Smooth muscle cell of trachea (primary cell): Measurements from ENCODE around the gene FUS. TPM values are rescaled to one million over a fixed set of nuclear protein-coding genes. Genes with fewer than 3 reads are reported as not detected.

Experiments
- total RNA-seq: library from RNA; depleted of rRNA; stranded (reverse); fragments of >200 nt; gene quantifications from 2 replicates; pipeline ENCODE4 v1.2.1, GENCODE V29; 2014

Gene FUS
- total RNA-seq, result 43.7 and 107 TPM in 2 replicates

DNA sequence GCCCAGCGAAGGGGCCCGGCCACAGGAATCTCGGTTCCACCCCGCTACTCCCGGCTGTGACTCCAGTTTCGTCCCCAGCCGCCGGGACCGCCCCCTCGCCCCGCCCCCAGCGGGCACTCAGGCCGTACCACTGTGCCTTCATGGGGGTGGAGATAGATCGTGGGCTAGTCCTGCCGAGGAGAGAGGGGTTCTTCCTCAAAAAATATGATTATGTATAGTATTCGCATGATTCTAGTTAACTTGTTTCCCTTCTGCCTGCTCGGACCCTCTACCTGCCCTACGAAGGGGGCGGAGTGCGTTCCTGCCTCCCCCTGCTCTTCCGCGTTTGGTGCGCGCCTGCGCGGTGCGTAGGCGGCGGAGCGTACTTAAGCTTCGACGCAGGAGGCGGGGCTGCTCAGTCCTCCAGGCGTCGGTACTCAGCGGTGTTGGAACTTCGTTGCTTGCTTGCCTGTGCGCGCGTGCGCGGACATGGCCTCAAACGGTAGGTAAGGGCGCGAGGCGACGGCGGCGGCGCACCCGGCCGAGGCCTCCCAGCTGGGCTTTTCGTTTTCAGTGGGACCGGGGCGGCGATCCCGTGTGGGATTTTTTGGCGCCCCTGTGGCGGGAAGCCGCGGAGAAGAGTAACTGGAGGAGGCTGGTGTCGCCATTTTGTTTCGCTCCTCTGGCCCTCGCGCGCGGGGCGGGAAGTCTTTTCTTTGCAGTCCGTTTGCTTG, at the start of gene FUS:
Gene FUS, plus strand, starts transcription at position 393 of the 713 bp plus-strand sequence. Its CDS starts 76 bp downstream, at position 469.

DNA sequence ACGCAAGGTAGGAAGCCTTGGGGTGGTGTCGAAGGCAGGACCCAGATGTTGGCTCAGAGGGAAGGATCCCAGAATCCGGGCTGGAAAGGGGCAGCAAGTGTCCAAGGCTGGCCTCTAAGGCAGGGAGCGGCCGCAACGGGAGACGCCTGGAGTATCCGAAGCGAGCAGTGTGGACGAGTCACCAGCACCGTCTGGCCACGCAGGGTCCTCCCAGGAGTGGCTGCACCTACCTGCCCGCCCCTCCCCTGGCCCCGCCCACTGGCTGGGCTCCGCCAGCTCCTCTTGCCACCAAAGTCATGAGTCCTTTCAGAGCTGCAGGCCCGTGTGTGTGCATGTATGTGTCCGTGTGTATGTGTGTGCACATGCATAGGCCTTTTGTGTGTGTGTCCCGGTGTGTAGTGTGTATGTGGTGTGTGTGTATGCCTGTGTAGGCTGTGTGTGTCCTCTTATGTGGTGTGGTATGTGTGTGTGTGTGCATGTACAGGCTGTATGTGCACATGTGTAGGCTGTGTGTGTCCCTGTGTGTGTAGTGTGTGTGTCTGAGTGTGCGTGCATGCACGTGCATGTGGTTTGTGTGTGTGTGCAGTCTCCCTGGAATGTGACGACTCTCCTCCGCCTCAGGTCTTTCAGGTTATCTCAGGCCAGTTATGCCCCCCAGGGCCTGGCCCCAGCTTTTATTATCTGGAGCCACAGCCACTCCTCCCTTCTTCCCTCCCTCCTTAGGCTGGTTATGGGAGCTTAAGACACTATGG, 44.2 kb upstream of the FUS start, which contains the start of gene PRSS8:
Gene PRSS8, minus strand, starts transcription at position 193 of the 752 bp plus-strand sequence. CDS start 229 bp downstream, outside the sequence.

DNA sequence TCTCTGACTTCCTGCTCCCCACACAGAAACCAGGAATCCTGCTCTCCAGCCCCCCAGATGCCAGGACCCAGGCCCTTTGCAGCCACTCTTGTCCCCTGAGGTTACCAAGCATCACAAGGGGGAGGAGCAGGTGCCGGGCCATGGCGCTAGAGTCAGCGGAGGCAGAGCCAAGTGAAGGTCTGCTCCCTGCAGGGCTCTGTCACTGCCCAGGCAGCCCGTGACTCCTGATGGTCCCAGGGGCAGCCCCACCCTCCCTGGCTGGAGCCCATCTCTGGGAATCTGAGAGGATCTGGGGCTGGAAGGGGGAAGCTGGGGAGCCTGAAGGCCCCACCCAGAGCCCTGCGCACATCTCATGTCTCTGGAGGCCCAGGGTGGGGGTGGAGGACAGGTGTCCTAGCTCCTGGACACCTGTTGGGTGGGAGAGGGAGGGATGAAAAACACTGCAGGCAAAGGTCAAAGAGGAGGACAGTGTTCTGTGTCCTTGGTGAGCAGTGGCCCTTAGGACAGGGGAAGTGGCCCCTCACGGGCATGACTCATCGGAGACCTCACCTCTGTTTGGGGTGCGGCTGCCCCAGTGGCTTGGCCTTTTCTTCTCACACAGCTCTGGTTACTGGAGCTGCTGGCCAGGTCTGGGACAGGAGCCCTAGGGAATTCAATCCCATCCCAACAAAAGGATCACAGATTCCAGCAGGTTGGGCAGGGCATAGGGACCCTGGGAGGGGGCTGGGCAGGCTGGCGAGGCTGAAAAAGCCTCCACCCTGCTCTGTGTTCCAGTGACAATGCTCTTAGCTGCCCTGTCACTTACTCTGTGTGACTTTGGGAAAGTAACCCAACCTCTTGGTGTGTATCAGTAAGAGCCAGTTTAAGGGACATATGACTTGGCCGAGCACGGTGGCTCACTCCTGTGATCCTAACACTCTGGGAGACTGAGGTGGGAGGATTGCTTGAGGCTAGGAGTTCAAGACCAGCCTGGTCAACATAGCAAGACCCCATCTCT, 29.7 kb upstream of the FUS start, which contains the start of gene PRSS36:
Gene PRSS36, minus strand, starts transcription at position 173 of the 997 bp plus-strand sequence. Its CDS starts 31 bp downstream, at position 142.

DNA sequence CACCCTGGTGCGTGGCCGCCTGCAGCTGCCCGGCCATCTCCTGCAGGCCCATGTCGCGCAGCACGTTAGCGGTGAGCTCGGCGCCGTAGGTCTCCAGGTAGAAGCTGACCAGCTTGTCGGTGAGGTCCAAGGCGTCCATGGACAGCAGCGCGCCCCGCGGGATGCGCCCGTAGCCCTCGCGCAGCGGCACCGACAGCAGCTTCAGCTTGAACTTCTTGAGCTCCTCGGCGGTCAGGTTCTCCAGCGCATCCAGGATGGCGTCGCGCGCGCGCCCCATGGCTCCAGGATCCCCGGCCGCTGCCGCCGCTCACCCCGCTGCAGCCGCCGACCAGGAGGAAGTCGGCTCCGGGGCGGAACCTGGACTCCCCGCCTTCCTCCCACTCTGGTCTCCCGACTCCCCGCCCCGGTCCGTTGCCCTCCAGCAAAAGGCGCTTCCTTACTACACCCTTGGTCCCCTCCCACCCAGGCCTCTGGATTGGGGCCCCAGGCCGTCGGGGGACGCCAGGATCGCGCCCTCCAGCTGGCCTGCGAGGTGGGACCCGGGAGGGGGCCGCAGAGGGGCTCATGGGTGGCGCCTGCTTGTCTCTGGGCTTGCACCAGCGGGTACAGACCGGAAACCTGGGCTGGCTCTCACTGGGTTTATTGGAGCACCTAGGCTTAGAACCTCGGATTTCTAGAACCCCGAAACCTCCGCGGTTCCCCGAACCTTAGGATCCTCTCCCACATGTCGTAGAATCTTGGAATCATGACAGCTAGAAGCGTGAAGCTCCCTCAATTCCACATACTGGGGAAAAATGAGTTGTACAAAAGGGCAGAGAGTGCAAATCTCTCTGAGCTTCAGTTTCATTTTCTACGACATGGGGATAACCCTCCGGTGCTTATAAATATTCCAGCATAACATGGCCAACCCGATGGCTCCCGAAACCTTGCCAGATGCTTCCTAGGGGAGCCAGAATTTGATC, 22.8 kb downstream of the FUS start, which contains the start of gene PYCARD:
Gene PYCARD, minus strand, starts transcription at position 347 of the 962 bp plus-strand sequence. Its CDS starts 70 bp downstream, at position 277.

DNA sequence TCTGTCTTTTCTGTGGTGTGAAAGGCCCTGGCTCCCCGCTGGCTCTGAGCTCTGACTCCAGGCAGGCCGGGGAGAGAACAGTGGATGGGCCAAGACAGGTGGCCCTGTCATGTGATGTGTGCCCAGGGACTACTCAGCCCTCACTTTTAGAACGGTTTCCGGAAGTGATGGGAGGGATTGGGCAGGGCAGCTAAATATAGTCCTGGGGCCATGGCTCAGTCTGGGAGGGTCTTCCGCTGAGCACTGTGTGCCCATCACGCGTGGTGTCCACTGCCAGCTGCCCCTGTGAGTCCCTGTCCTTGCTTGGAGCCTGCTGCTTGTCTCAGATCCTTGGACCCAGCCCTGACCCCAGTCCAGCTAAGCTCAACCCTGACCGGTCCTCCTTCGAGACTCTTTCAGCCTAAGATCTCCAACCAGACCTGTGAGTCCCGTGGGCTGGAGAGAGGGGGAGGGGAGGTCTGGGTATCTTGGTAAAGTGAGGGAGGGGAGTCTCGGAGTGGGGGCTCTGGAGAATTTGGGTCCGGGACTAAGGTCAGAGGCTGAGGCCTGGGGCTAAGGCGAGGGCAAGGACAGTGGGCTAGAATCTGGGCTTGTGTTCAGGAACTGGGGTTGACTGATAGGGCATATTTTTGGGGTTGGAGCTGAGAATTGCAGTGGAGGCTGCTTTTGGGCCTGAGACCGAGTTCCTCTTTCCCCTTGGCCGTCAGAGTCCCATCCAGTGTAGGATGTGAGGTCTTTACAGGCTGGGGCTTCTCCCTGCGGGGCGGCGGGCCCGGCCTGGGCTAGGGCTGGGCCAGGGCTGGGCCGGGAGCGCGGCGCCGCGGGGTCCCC, 34.2 kb downstream of the FUS start, which contains the start of gene TRIM72:
Gene TRIM72, plus strand, starts transcription at position 243 of the 831 bp plus-strand sequence. CDS start 620 bp downstream, outside the sequence.

DNA sequence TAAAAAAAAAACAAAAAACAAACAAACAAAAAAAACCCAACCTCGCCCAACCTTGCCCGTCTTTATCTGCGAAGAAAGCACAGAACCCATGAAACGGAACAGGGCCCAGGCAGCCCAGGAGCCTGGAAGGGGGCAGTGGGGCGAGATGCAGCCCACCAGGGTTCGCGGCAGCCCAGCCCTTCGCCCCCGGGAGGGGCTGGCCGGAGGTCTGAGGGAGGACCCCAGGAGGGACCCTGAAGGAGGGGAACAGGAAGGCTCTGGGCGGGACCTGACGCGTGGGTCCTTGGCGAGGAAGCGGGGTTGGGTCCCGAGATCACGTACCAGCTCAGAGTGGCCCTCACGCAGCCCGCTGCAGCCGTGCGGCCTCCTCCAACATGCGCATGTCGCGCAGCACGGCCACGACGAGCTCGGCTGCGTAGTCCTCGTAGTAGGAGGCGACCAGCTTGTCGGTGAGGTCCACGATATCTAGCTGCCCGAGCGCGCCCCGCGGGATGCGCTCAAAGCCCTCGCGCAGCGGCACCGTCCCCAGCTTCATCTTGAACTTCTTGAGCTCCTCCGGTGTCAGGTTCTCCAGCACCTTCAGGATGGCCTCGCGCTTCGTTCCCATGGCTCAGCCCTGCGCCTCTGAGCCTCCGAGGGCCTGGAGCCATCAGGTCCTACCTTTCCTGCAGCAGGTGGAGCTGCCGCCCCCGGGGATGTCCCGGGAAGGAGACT, 36.6 kb downstream of the FUS start, which contains the start of gene PYDC1:
Gene PYDC1, minus strand, starts transcription at position 714 of the 714 bp plus-strand sequence. Its CDS starts 107 bp downstream, at position 607.

Other genes starting within 250 kb of the FUS start
- gene ORAI3, start 231.1 kb upstream of the FUS start, total RNA-seq, result 59.5 and 97.1 TPM in 2 replicates
- gene SETD1A, start 222.4 kb upstream of the FUS start, total RNA-seq, result 3.8 and 7.1 TPM in 2 replicates
- gene HSD3B7, start 194.9 kb upstream of the FUS start, total RNA-seq, result 49.7 and 76.7 TPM in 2 replicates
- 2.6 and 3.6 TPM in 2 replicates for gene STX1B, start 169.5 kb upstream of the FUS start, total RNA-seq
- 27.5 and 32.3 TPM in 2 replicates for gene STX4, start 146.6 kb upstream of the FUS start, total RNA-seq
- 11.1 and 12.7 TPM in 2 replicates for gene ZNF668, start 105.9 kb upstream of the FUS start, total RNA-seq
- gene ZNF646, start 105.7 kb upstream of the FUS start, total RNA-seq, result 13.5 and 22.7 TPM in 2 replicates
- 2.5 and 2.8 TPM in 2 replicates for gene PRSS53, start 91.2 kb upstream of the FUS start, total RNA-seq
- gene VKORC1, start 85.3 kb upstream of the FUS start, total RNA-seq, result 128 and 152 TPM in 2 replicates
- 26.5 and 39.5 TPM in 2 replicates for gene BCKDK, start 71.8 kb upstream of the FUS start, total RNA-seq
- 37.2 and 39.0 TPM in 2 replicates for gene KAT8, start 62.5 kb upstream of the FUS start, total RNA-seq
- gene PRSS8, start 44.4 kb upstream of the FUS start, total RNA-seq, result not detected in 2 replicates
- gene PRSS36, start 30.1 kb upstream of the FUS start, total RNA-seq, result 0.17 and 0.29 TPM in 2 replicates
- 120 and 136 TPM in 2 replicates for gene PYCARD, start 22.6 kb downstream of the FUS start, total RNA-seq
- gene TRIM72, start 34.0 kb downstream of the FUS start, total RNA-seq, result not detected in 2 replicates
- gene PYDC1, start 37.0 kb downstream of the FUS start, total RNA-seq, result not detected in 2 replicates
- gene ITGAM, start 79.8 kb downstream of the FUS start, total RNA-seq, result not detected in 2 replicates
- 0.15 and 0.17 TPM in 2 replicates for gene ITGAX, start 175.0 kb downstream of the FUS start, total RNA-seq
- gene ITGAD, start 213.2 kb downstream of the FUS start, total RNA-seq, result not detected in 2 replicates
- gene COX6A2, start 248.2 kb downstream of the FUS start, total RNA-seq, result not detected in 2 replicates